HPDE6-E6E7 (cell line): ENCODE measurements around the gene TRIM28.

Experiments
- DNase-seq: peaks from one replicate; pipeline ENCODE4 v3.0.0; 2011; ENCODE audit warnings: missing footprints; ENCODE audit errors: extremely low spot score

The TRIM28 gene

GRCh38 chr19:58579473-58580142 lies 35.7 kb downstream of the TRIM28 start:
- DNase-seq: no peak

GRCh38 chr19:58581227-58582141 lies 37.6 kb downstream of the TRIM28 start:
- no peak for DNase-seq

- no peak for DNase-seq
Observed at GRCh38 chr19:58582985-58583384, 39.1 kb downstream of the TRIM28 start.

- no peak for DNase-seq
Observed at GRCh38 chr19:58584498-58585441, 40.9 kb downstream of the TRIM28 start.

- DNase-seq: no peak
Observed at GRCh38 chr19:58585442-58586132, 41.7 kb downstream of the TRIM28 start.

- DNase-seq: no peak
Observed at GRCh38 chr19:58586133-58586765, 42.4 kb downstream of the TRIM28 start.
